A549 (cell line): ENCODE results near the gene LCOR. TPM values are rescaled to one million over a fixed set of nuclear protein-coding genes. Genes with fewer than 3 reads are reported as not detected.

Source experiments
- ATAC-seq, 2 experiments: fragments of 200-7000 bp in 1 of 2; fragments of >200 bp in 1 of 2; cut with Nextera tagmentation in 1 of 2; cut with Tn5 transposase in 1 of 2; 3 replicates each; pipeline versions ENCODE4 v1.8.0 to v1.9.1; 2018 to 2020; ENCODE audit warnings: mild to moderate bottlenecking in 1 of 2, moderate library complexity in 1 of 2
- CTCF ChIA-PET: fragments of 300-600 bp; sonication (Branson Sonifier 250); formaldehyde crosslinking; extraction: SDS; loops from one replicate; lab custom pipeline; 2021; ENCODE audit warnings: antibody characterized with exemption, inconsistent platforms; lab: Yijun Ruan, JAX
- POLR2A ChIA-PET: fragments of 350-600 bp; formaldehyde crosslinking; extraction: SDS; loops from one replicate; lab custom pipeline; 2021; ENCODE audit warnings: antibody characterized with exemption, inconsistent platforms; lab: Yijun Ruan, JAX
- DNase-seq, 2 experiments: peaks; one replicate each; pipeline versions ENCODE4 v3.0.0 to v3.0.0-alpha.2; 2011 to 2016; ENCODE audit warnings: low read depth in 1 of 2, low spot score in 1 of 2
- FAIRE-seq: peaks from 2 replicates; lab custom pipeline; 2011; peaks lifted over from hg19 to GRCh38; lab: Jason Lieb, UNC
- H3K27ac ChIP-seq, 2 experiments: fragments of >200 bp; sonication (Bioruptor Twin); formaldehyde crosslinking; 3 replicates each; pipeline ENCODE4 v1.5.1; 2016 to 2017
- H3K4me1 ChIP-seq: fragments of >200 bp; sonication (Bioruptor Twin); formaldehyde crosslinking; 3 replicates; pipeline ENCODE4 v1.6.1; 2016
- H3K4me2 ChIP-seq: fragments of >200 bp; sonication (Bioruptor Twin); formaldehyde crosslinking; 3 replicates; pipeline ENCODE4 v1.6.1; 2016
- H3K4me3 ChIP-seq: fragments of >200 bp; sonication (Bioruptor Twin); formaldehyde crosslinking; 3 replicates; pipeline ENCODE4 v1.5.1; 2016
- H3K9me3 ChIP-seq: fragments of >200 bp; sonication (Bioruptor Twin); formaldehyde crosslinking; 3 replicates; pipeline ENCODE4 v1.6.1; 2016
- E2F6 ChIP-seq: IDR thresholded peaks from 2 replicates; pipeline ENCODE4 v1.6.1; 2012; ENCODE audit warnings: low read depth, borderline replicate concordance
- NPAS2 ChIP-seq: fragments of 250-450 bp; sonication (Bioruptor Pico); IDR thresholded peaks from 2 replicates; pipeline ENCODE4 v1.8.0; 2022; ENCODE audit warnings: mild to moderate bottlenecking, moderate library complexity, borderline replicate concordance
- POLR2AphosphoS2 ChIP-seq: conservative IDR thresholded peaks from 2 replicates; pipeline ENCODE4 v1.6.1; 2012; ENCODE audit warnings: low read length, improper control_type of control experiment, inconsistent platforms
- WGBS: methylation state at CpG from one replicate; pipeline ENCODE4 v1.1.6; 2017; ENCODE audit errors: missing lambda C conversion rate; 5-methylcytosine and 5-hydroxymethylcytosine counted together
- polyA plus RNA-seq, 4 experiments: library from polyadenylated mRNA; depleted of rRNA in 3 of 4; stranded (reverse); fragments of >200 nt; fragmentation: RNase III in 1 of 4; extraction: RNeasy Plus Mini Kit Qiagen cat#74134 plus additional on column Dnase treatment in 1 of 4; gene quantifications; 2 replicates in 3 of 4; 3 replicates in 1 of 4; pipeline ENCODE4 v1.2.3, GENCODE V29; 2011 to 2017
- small RNA-seq, 6 experiments: library from RNA; depleted of rRNA; stranded (forward); fragments of <200 nt; gene quantifications; one replicate each; pipeline ENCODE3, GENCODE V24; 2012

Gene LCOR
- polyA plus RNA-seq, 2 of the 4 experiments (the other 2 are of a cell fraction) = 4.8 to 17.6 TPM

- WGBS = 65% methylated on average over 5 of the region's 14 CpGs
- Histone ChIP-seq H3K4me2 (no peak overlapping the region), H3K4me1 (no peaks in the 10 kb centered on the region), H3K4me3 (no peak overlapping the region), H3K9me3 (no peaks in the 10 kb centered on the region), H3K27ac (no peak overlapping the region)
- ChIA-PET POLR2A (no interaction called here), CTCF (interaction anchor here (0.8 to 2.1 kb wide), 6 partner anchors 11 to 191 kb away, joined by 3 to 8 read pairs (median 4); no protein-coding TSS in a partner anchor)
- TF ChIP-seq NPAS2 (CRISPR knock-in tag) = no peak
- TF ChIP-seq E2F6 = no peak
- TF ChIP-seq POLR2AphosphoS2 = no peak
- DNase-seq (no peak), FAIRE-seq (no peak), ATAC-seq (no peak)
These were observed 211.4 kb downstream of the LCOR start for GRCh38 chr10:97043563-97043855.

Small RNAs within 50 kb of the gene (small RNA-seq; reads per million reads assigned to genes)
- gene HMGN2P35 (0 reads per million in 6 experiments), gene MIR607 (0 to 8.1 (median 1.7) reads per million in 6 experiments)

Other genes with a start within 250 kb of the LCOR start
- 78.2 and 138 TPM in 2 replicates for gene TM9SF3, start 245.3 kb upstream of the LCOR start, polyA plus RNA-seq (2011; rRNA removed)
- 88.9 to 92.9 TPM (median 92.3 TPM) in 3 replicates for gene TM9SF3, start 245.3 kb upstream of the LCOR start, polyA plus RNA-seq (2017; fragmentation: RNase III; extraction: RNeasy Plus Mini Kit Qiagen cat#74134 plus additional on column Dnase treatment)
- 3.0 and 3.2 TPM in 2 replicates for gene PIK3AP1, start 111.8 kb upstream of the LCOR start, polyA plus RNA-seq (2011; rRNA removed)
- gene PIK3AP1, start 111.8 kb upstream of the LCOR start, polyA plus RNA-seq (2017; fragmentation: RNase III; extraction: RNeasy Plus Mini Kit Qiagen cat#74134 plus additional on column Dnase treatment) = 1.1 to 1.9 TPM (median 1.6 TPM) in 3 replicates